ENCODE measurements around the gene SEZ6L. TPM values are rescaled to one million over a fixed set of nuclear protein-coding genes. Genes with fewer than 3 reads are reported as not detected.

The SEZ6L gene
- polyA plus RNA-seq, 2 of the 4 experiments (the other 2 are of a cell fraction): not detected

DNA sequence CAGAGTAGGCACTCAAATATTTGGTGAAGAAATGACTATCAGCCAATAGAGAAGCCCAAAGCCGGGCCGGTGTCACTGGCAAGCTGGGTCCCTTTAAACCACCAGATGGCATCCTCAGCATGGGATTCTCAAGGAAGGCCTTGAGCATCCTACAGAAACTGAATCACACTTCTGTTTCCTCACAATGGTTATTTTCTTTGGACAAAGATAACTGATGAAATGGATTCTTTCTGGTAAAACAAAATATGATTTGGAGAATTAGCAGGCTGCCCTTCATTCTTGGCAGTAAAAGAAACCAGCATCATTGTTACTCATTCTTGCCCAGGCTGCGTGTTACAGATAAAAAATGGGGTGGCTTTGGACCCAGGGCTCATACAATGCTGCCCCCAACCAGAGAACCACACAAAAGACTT lies 229.5 kb downstream of the SEZ6L start:
- ChIA-PET CTCF (interaction anchor here (0.5 to 8.5 kb wide), 9 partner anchors 15 to 876 kb away, joined by 3 to 85 read pairs (median 4); no protein-coding TSS in a partner anchor), POLR2A (no interaction called here)
- H3K4me2 ChIP-seq: no peak overlapping the region
- FAIRE-seq: no peak
- peak; percentile 88 to 90; a peak in 5 of 6 replicates for ATAC-seq
- peak; percentile 41 to 60 for DNase-seq (ENCODE audit: low read depth in 1 of 2, low spot score in 1 of 2)
- TF ChIP-seq CBX8 (IDR thresholded peaks at IDR 0.05) (no peak), RAD21 (conservative IDR thresholded peaks at IDR 0.05 in 1 of 2, IDR thresholded peaks at IDR 0.05 in 1 of 2) (peak; percentile 81), SMC3 (IDR thresholded peaks at IDR 0.05) (peak; percentile 73), CTCF (IDR thresholded peaks at IDR 0.05) (peak; percentile 63), HOXB5 (CRISPR knock-in tag; IDR thresholded peaks at IDR 0.05) (no peak)
- TF ChIP-seq, protein P1, sequence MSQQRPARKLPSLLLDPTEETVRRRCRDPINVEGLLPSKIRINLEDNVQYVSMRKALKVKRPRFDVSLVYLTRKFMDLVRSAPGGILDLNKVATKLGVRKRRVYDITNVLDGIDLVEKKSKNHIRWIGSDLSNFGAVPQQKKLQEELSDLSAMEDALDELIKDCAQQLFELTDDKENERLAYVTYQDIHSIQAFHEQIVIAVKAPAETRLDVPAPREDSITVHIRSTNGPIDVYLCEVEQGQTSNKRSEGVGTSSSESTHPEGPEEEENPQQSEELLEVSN (IDR thresholded peaks at IDR 0.05; ENCODE audit: borderline replicate concordance, low read depth): no peak
- H3K4me1 ChIP-seq: no peaks in the 10 kb centered on the region
- 36% methylated on average over 3 of the region's 3 CpGs for WGBS (ENCODE audit: missing lambda C conversion rate)
- no peak overlapping the region for H3K4me3 ChIP-seq
- no peak overlapping the region for H3K27ac ChIP-seq
- no peaks in the 10 kb centered on the region for H3K9me3 ChIP-seq

- POLR2A ChIA-PET: no interaction called here
- TF ChIP-seq USF2 (IDR thresholded peaks at IDR 0.05): peak; percentile 77
- TF ChIP-seq NR3C1 (IDR thresholded peaks at IDR 0.05): no peak
- Histone ChIP-seq H3K9me3 (no peaks in the 10 kb centered on the region), H3K4me1 (no peaks in the 10 kb centered on the region), H3K4me3 (no peak overlapping the region), H3K27ac (no peak overlapping the region), H3K4me2 (no peak overlapping the region)
- CTCF ChIA-PET: interaction anchor here (0.7 to 8.5 kb wide), 8 partner anchors 11 to 1486 kb away, joined by 3 to 85 read pairs (median 4); no protein-coding TSS in a partner anchor
- no peak for FAIRE-seq
- ATAC-seq: no peak
- no peak for DNase-seq (ENCODE audit: low read depth in 1 of 2, low spot score in 1 of 2)
- 15% methylated on average over 1 of the region's 1 CpG for WGBS (ENCODE audit: missing lambda C conversion rate)
These were observed 230.0 kb downstream of the SEZ6L start for GRCh38 chr22:26399289-26399688.

DNA sequence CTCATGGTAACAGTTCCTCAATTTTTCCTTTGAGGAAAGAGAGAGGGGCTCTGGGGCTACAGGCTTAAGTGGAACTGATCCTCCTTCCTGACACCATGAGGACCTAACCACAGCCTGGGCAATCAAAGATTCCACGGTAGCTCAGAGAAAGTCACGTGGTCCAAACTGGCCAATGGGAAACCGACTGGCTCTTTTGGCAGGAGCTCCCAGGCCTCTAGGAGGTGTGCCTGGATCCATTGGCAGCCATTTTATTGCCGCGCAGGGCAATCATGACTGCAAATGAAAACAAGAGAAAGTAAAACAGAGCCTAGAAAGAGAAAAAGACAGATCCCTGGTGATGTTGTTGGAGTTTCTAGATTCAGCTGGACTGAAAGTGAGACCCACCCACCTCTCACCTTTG lies 232.5 kb downstream of the SEZ6L start:
- ChIA-PET POLR2A (no interaction called here), CTCF (interaction anchor here (1.2 to 8.5 kb wide), 2 partner anchors 37 to 60 kb away, joined by 5 to 85 read pairs; no protein-coding TSS in a partner anchor)
- Histone ChIP-seq H3K4me3 (no peak overlapping the region), H3K4me2 (no peak overlapping the region), H3K27ac (no peak overlapping the region), H3K4me1 (no peaks in the 10 kb centered on the region), H3K9me3 (no peaks in the 10 kb centered on the region)
- TF ChIP-seq ZFP36 (IDR thresholded peaks at IDR 0.05; ENCODE audit: borderline replicate concordance, partially characterized antibody) (no peak), USF2 (IDR thresholded peaks at IDR 0.05) (0 out of 2 replicates have a peak, but pooled peaks have one; percentile 13)
- no peak for ATAC-seq
- WGBS (ENCODE audit: missing lambda C conversion rate): 37% methylated on average over 5 of the region's 5 CpGs
- FAIRE-seq: no peak
- no peak for DNase-seq (ENCODE audit: low read depth in 1 of 2, low spot score in 1 of 2)

DNA sequence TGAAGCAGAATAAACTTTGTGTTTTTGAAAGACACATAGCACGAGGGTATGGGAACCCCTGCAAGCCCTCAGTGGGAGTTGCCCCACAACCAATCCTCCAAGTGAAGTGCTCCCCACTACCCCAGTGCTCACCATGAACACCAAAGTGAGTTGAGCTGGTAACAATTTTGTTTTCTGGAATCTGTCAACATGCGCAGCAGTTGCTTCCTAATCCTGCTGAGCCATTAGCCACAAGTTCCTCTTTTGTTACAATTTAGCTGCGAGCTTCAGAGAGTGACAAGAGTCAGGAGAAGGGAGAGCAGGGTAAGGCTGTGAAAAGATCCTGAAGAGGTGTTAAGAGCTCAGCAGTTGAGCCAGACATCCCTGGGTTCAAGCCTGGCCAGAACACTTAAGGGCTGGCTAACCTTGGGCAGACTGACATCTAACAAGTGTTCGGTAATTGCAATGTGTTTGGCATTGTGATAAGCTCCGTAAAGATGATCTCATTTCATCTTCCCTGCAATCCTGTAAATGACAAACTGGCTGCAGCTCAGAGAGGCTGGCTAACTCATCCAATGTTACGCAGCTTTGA lies 235.7 kb downstream of the SEZ6L start:
- DNase-seq (ENCODE audit: low read depth in 1 of 2, low spot score in 1 of 2) (no peak), FAIRE-seq (no peak), ATAC-seq (no peak)
- H3K9me3 ChIP-seq: no peaks in the 10 kb centered on the region
- ChIA-PET POLR2A (no interaction called here), CTCF (interaction anchor here (1.1 to 3.6 kb wide), 6 partner anchors 9 to 84 kb away, joined by 3 to 18 read pairs (median 4); no protein-coding TSS in a partner anchor)
- H3K4me3 ChIP-seq: no peak overlapping the region
- no peak overlapping the region for H3K27ac ChIP-seq
- H3K4me1 ChIP-seq: no peaks in the 10 kb centered on the region
- 50% methylated on average over 6 of the region's 6 CpGs for WGBS (ENCODE audit: missing lambda C conversion rate)
- H3K4me2 ChIP-seq: no peak overlapping the region
- TF ChIP-seq HOXB13 (CRISPR knock-in tag; IDR thresholded peaks at IDR 0.05; ENCODE audit: low read depth): no peak
- no peak for TF ChIP-seq USF2 (IDR thresholded peaks at IDR 0.05)
- no peak for TF ChIP-seq HOXA7 (CRISPR knock-in tag; IDR thresholded peaks at IDR 0.05)
- no peak for TF ChIP-seq CTCF (IDR thresholded peaks at IDR 0.05)
- no peak for TF ChIP-seq ATOH8 (CRISPR knock-in tag; IDR thresholded peaks at IDR 0.05; ENCODE audit: low read depth)
- no peak for TF ChIP-seq RNF2 (IDR thresholded peaks at IDR 0.05; ENCODE audit: borderline replicate concordance, low read depth)
- no peak for TF ChIP-seq BCL3 (IDR thresholded peaks at IDR 0.05)
- no peak for TF ChIP-seq TFCP2L1 (CRISPR knock-in tag; IDR thresholded peaks at IDR 0.05)
- TF ChIP-seq RARB (CRISPR knock-in tag; IDR thresholded peaks at IDR 0.05): no peak
- TF ChIP-seq EHF (CRISPR knock-in tag; IDR thresholded peaks at IDR 0.05): no peak
- no peak for TF ChIP-seq FOXS1 (CRISPR knock-in tag; IDR thresholded peaks at IDR 0.05)

Data from A549 (cell line).